HEK293 (cell line): ENCODE results near the gene SLC25A38.

Experiments used
- ZFP69B ChIP-seq: fragments of 450-650 bp; formaldehyde crosslinking; IDR thresholded peaks from 2 replicates; pipeline ENCODE4 v1.5.1; 2016; ENCODE audit warnings: missing biosample characterization, missing genetic modification characterization
- TF ChIP-seq, protein P1 (sequence below): fragments of 450-650 bp; formaldehyde crosslinking; IDR thresholded peaks from 2 replicates; pipeline ENCODE4 v1.5.1; 2016; ENCODE audit warnings: missing biosample characterization, missing genetic modification characterization

DNA sequence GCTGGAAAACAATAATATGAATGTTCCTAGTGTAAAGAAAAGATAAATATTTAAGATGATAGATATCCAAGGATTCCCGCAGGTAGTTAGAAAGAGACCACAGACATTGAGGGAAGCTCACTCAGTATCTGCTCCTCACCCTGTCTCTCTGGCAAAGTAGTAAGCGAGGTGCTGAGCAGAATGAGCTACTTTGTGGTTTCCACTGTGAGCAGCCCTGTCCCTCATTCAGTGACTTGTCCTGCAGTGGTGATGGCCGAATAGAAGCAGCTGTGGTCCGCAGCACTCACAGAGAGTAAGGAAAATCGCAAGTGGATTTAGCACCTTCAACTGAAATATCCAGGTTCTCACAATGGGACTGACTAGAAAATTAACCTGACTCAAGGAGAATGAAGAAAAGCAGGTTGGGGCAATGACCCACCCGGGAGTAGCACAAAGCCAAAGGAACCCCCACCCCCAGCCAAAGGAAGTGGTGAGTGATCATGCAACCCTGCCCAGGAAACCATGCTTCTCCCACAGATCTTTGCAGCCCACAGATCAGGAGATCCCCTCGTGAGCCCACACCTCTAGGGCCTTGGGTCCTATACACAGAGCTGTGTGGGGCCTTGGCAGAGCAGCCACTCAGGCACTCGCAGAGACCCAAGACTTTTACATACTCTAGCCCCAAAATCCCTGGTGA is 21.8 kb upstream of the SLC25A38 start:
- TF ChIP-seq ZFP69B (tag by site-specific recombination), result no peak
- TF ChIP-seq, protein P1, sequence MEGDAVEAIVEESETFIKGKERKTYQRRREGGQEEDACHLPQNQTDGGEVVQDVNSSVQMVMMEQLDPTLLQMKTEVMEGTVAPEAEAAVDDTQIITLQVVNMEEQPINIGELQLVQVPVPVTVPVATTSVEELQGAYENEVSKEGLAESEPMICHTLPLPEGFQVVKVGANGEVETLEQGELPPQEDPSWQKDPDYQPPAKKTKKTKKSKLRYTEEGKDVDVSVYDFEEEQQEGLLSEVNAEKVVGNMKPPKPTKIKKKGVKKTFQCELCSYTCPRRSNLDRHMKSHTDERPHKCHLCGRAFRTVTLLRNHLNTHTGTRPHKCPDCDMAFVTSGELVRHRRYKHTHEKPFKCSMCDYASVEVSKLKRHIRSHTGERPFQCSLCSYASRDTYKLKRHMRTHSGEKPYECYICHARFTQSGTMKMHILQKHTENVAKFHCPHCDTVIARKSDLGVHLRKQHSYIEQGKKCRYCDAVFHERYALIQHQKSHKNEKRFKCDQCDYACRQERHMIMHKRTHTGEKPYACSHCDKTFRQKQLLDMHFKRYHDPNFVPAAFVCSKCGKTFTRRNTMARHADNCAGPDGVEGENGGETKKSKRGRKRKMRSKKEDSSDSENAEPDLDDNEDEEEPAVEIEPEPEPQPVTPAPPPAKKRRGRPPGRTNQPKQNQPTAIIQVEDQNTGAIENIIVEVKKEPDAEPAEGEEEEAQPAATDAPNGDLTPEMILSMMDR (tag by site-specific recombination), result no peak
